GM12865 (cell line): ENCODE results near the gene PRDM11.

Source experiments
- DNase-seq: peaks from one replicate; pipeline ENCODE4 v3.0.0; 2010; ENCODE audit warnings: low read depth
- H3K4me3 ChIP-seq: 2 replicates; pipeline ENCODE4 v1.5.1; 2011; ENCODE audit warnings: mild to moderate bottlenecking, low read depth, low read length, control low read depth
- CTCF ChIP-seq: IDR thresholded peaks from 2 replicates; pipeline ENCODE4 v1.5.1; 2011; ENCODE audit warnings: low read length, control low read depth, low read depth, inconsistent platforms; ENCODE audit not compliant: insufficient read depth; ENCODE audit errors: missing control alignments

The PRDM11 gene

GRCh38 chr11:45189230-45189629, 42.8 kb downstream of the PRDM11 start:
- DNase-seq: no peak
- no peak for TF ChIP-seq CTCF
- H3K4me3 ChIP-seq: no peak overlapping the region

- no peak for DNase-seq
- no peak for TF ChIP-seq CTCF
Measured at GRCh38 chr11:45193695-45194094, 47.3 kb downstream of the PRDM11 start.

GRCh38 chr11:45204761-45205160, 58.3 kb downstream of the PRDM11 start:
- no peak overlapping the region for H3K4me3 ChIP-seq
- no peak for TF ChIP-seq CTCF
- DNase-seq: no peak

More at GRCh38 chr11:45193695-45194094, 47.3 kb downstream of the PRDM11 start:
- no peak overlapping the region for H3K4me3 ChIP-seq

- no peak for DNase-seq
- H3K4me3 ChIP-seq: no peak overlapping the region
- no peak for TF ChIP-seq CTCF
Measured at GRCh38 chr11:45205978-45206377, 59.5 kb downstream of the PRDM11 start.

- TF ChIP-seq CTCF: no peak
- no peak overlapping the region for H3K4me3 ChIP-seq
- DNase-seq: no peak
Measured at GRCh38 chr11:45208135-45208534, 61.7 kb downstream of the PRDM11 start.

GRCh38 chr11:45209000-45209879, 62.8 kb downstream of the PRDM11 start:
- no peak for TF ChIP-seq CTCF
- no peak for DNase-seq
- no peak overlapping the region for H3K4me3 ChIP-seq
